Keratinocyte (primary cell): Measurements from ENCODE around the gene TMEM53.

ENCODE experiments used
- EZH2 ChIP-seq: IDR thresholded peaks from one replicate; pipeline ENCODE4 v1.6.1; 2012; ENCODE audit warnings: inconsistent platforms, mild to moderate bottlenecking, low read length, moderate library complexity
- TF ChIP-seq, protein P1 (sequence below), 3 experiments: IDR thresholded peaks in 1 of 3; conservative IDR thresholded peaks in 1 of 3; optimal IDR thresholded peaks in 1 of 3; 2 replicates in 2 of 3; 3 replicates in 1 of 3; pipeline versions ENCODE3 to v1.5.1; 2011; ENCODE audit warnings: low read length in 3 of 3, mild to moderate bottlenecking in 3 of 3, moderate library complexity in 2 of 3, control low read depth in 1 of 3, inconsistent platforms in 1 of 3; ENCODE audit not compliant: insufficient read depth in 2 of 3; ENCODE audit errors: extremely low read depth in 1 of 3

- TF ChIP-seq, protein P1, sequence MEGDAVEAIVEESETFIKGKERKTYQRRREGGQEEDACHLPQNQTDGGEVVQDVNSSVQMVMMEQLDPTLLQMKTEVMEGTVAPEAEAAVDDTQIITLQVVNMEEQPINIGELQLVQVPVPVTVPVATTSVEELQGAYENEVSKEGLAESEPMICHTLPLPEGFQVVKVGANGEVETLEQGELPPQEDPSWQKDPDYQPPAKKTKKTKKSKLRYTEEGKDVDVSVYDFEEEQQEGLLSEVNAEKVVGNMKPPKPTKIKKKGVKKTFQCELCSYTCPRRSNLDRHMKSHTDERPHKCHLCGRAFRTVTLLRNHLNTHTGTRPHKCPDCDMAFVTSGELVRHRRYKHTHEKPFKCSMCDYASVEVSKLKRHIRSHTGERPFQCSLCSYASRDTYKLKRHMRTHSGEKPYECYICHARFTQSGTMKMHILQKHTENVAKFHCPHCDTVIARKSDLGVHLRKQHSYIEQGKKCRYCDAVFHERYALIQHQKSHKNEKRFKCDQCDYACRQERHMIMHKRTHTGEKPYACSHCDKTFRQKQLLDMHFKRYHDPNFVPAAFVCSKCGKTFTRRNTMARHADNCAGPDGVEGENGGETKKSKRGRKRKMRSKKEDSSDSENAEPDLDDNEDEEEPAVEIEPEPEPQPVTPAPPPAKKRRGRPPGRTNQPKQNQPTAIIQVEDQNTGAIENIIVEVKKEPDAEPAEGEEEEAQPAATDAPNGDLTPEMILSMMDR (optimal IDR thresholded peaks at IDR 0.05 in 1 of 3, IDR thresholded peaks at IDR 0.05 in 1 of 3, conservative IDR thresholded peaks at IDR 0.05 in 1 of 3; ENCODE audit: extremely low read depth in 1 of 3, insufficient read depth in 2 of 3, low read length in 3 of 3): no peak
- TF ChIP-seq EZH2: no peak
Measured at GRCh38 chr1:44720281-44720680, 46.0 kb upstream of the TMEM53 start.
